Measurements from ENCODE around the gene TNPO2. TPM values are rescaled to one million over a fixed set of nuclear protein-coding genes. Genes with fewer than 3 reads are reported as not detected.

Gene TNPO2
- total RNA-seq, 4 donors from 2014 or later: 42.8 to 71.9 (median 62.8) TPM

- WGBS: 98% methylated on average over 10 of the region's 10 CpGs
- intact Hi-C loops (cut with DNase I): no loop called here
Measured at GRCh38 chr19:12649941-12650340, 73.8 kb downstream of the TNPO2 start.

More at GRCh38 chr19:12649941-12650340, 73.8 kb downstream of the TNPO2 start:
- Histone ChIP-seq H3K27ac (replicated peaks in 1 of 4) (no peak overlapping the region), H3K4me1 (peaks cover 11 to 22% (median 15%) of the 10 kb centered on the region in 4 donors), H3K27me3 (no peaks in the 10 kb centered on the region), H3K9me3 (no peaks in the 10 kb centered on the region), H3K36me3 (peaks cover 0 to 36% (median 12%) of the 10 kb centered on the region in 4 donors), H3K4me3 (no peak overlapping the region)
- TF ChIP-seq POLR2A (IDR thresholded peaks at IDR 0.05; ENCODE audit: low read depth) (no peak), POLR2AphosphoS5 (IDR thresholded peaks at IDR 0.05) (no peak), EP300 (IDR thresholded peaks at IDR 0.05) (no peak)
- TF ChIP-seq, protein P1, sequence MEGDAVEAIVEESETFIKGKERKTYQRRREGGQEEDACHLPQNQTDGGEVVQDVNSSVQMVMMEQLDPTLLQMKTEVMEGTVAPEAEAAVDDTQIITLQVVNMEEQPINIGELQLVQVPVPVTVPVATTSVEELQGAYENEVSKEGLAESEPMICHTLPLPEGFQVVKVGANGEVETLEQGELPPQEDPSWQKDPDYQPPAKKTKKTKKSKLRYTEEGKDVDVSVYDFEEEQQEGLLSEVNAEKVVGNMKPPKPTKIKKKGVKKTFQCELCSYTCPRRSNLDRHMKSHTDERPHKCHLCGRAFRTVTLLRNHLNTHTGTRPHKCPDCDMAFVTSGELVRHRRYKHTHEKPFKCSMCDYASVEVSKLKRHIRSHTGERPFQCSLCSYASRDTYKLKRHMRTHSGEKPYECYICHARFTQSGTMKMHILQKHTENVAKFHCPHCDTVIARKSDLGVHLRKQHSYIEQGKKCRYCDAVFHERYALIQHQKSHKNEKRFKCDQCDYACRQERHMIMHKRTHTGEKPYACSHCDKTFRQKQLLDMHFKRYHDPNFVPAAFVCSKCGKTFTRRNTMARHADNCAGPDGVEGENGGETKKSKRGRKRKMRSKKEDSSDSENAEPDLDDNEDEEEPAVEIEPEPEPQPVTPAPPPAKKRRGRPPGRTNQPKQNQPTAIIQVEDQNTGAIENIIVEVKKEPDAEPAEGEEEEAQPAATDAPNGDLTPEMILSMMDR (IDR thresholded peaks at IDR 0.05): no peak
- no peak for DNase-seq (ENCODE audit: extremely low spot score)

Small RNAs within 50 kb of the gene (small RNA-seq; reads per million reads assigned to genes)
- 112 to 307 (median 195) reads per million in 3 donors for gene SNORD41

Other genes with a start within 250 kb of the TNPO2 start
- gene ZNF709, start 239.1 kb downstream of the TNPO2 start, total RNA-seq: 1 to 10 TPM; 1.7 to 2.9 (median 2.3) TPM
- 10 to 100 TPM in 1 of 4 donors, 1 to 10 TPM in 3; 8.3 to 13.7 (median 9.3) TPM for gene ZNF564, start 172.4 kb downstream of the TNPO2 start, total RNA-seq
- gene ZNF490, start 113.1 kb downstream of the TNPO2 start, total RNA-seq: 1 to 10 TPM; 3.3 to 6.7 (median 5.3) TPM
- gene ZNF791, start 113.0 kb downstream of the TNPO2 start, total RNA-seq: 10 to 100 TPM; 14.0 to 21.6 (median 17.3) TPM
- gene MAN2B1, start 57.2 kb downstream of the TNPO2 start, total RNA-seq: 10 to 100 TPM; 65.7 to 80.8 (median 68.9) TPM
- 10 to 100 TPM in 3 of 4 donors, 1 to 10 TPM in 1; 10.0 to 19.7 (median 13.9) TPM for gene WDR83, start 57.1 kb downstream of the TNPO2 start, total RNA-seq
- 10 to 100 TPM; 74.3 to 92.3 (median 85.0) TPM for gene DHPS, start 42.1 kb downstream of the TNPO2 start, total RNA-seq
- not detected for gene GNG14, start 35.9 kb downstream of the TNPO2 start, total RNA-seq
- gene FBXW9, start 27.3 kb downstream of the TNPO2 start, total RNA-seq: 10 to 100 TPM in 1 of 4 donors, 1 to 10 TPM in 3; 4.3 to 10.6 (median 7.5) TPM
- 100 to 1,000 TPM; 382 to 470 (median 431) TPM for gene TRIR, start 10.8 kb upstream of the TNPO2 start, total RNA-seq
- gene GET3, start 13.6 kb upstream of the TNPO2 start, total RNA-seq: 10 to 100 TPM; 46.9 to 63.5 (median 51.3) TPM
- gene BEST2, start 27.9 kb upstream of the TNPO2 start, total RNA-seq: not detected
- 10 to 100 TPM in 3 of 4 donors, 1 to 10 TPM in 1; 7.1 to 17.0 (median 12.6) TPM for gene HOOK2, start 51.6 kb upstream of the TNPO2 start, total RNA-seq
- 1,000 to 10,000 TPM in 1 of 4 donors, 100 to 1,000 TPM in 2, 10 to 100 TPM in 1; 82.2 to 1,609 (median 182) TPM for gene JUNB, start 67.6 kb upstream of the TNPO2 start, total RNA-seq
- 100 to 1,000 TPM; 236 to 275 (median 250) TPM for gene PRDX2, start 77.9 kb upstream of the TNPO2 start, total RNA-seq
- under 1 TPM in 1 of 4 donors, not detected in 3; 0.65 TPM for gene THSD8, start 78.1 kb upstream of the TNPO2 start, total RNA-seq
- gene RNASEH2A, start 82.7 kb upstream of the TNPO2 start, total RNA-seq: 1 to 10 TPM; 2.7 to 6.6 (median 4.2) TPM
- gene RTBDN, start 110.6 kb upstream of the TNPO2 start, total RNA-seq: under 1 TPM in 2 of 4 donors, not detected in 2; 0.52 to 0.83 TPM
- under 1 TPM; 0.50 to 0.91 (median 0.76) TPM for gene MAST1, start 114.6 kb upstream of the TNPO2 start, total RNA-seq
- gene DNASE2, start 157.5 kb upstream of the TNPO2 start, total RNA-seq: 10 to 100 TPM; 26.6 to 37.4 (median 31.2) TPM
- not detected for gene KLF1, start 163.3 kb upstream of the TNPO2 start, total RNA-seq
- gene GCDH, start 167.2 kb upstream of the TNPO2 start, total RNA-seq: 10 to 100 TPM; 36.1 to 63.6 (median 52.9) TPM
- under 1 TPM in 1 of 4 donors, not detected in 3; 0.97 TPM for gene SYCE2, start 195.4 kb upstream of the TNPO2 start, total RNA-seq
- 10 to 100 TPM; 21.6 to 49.2 (median 35.8) TPM for gene FARSA, start 209.8 kb upstream of the TNPO2 start, total RNA-seq
- 100 to 1,000 TPM; 200 to 300 (median 270) TPM for gene CALR, start 214.7 kb upstream of the TNPO2 start, total RNA-seq
- gene RAD23A, start 221.9 kb upstream of the TNPO2 start, total RNA-seq: 100 to 1,000 TPM; 138 to 218 (median 181) TPM
- gene GADD45GIP1, start 233.3 kb upstream of the TNPO2 start, total RNA-seq: 10 to 100 TPM; 33.0 to 60.1 (median 49.3) TPM
- under 1 TPM in 3 of 4 donors, not detected in 1; 0.19 to 0.83 (median 0.29) TPM for gene DAND5, start 245.6 kb upstream of the TNPO2 start, total RNA-seq

Data from esophagus muscularis mucosa (tissue), 4 donors.